Measurements from ENCODE around the gene PLPPR3. TPM values are rescaled to one million over a fixed set of nuclear protein-coding genes. Genes with fewer than 3 reads are reported as not detected.
A peak's percentile ranks its signal among the peaks of the same experiment; 100 is the strongest.

Gene PLPPR3
- total RNA-seq, 3 donors from 2014 or later: 0.19 TPM; not detected in 2

DNA sequence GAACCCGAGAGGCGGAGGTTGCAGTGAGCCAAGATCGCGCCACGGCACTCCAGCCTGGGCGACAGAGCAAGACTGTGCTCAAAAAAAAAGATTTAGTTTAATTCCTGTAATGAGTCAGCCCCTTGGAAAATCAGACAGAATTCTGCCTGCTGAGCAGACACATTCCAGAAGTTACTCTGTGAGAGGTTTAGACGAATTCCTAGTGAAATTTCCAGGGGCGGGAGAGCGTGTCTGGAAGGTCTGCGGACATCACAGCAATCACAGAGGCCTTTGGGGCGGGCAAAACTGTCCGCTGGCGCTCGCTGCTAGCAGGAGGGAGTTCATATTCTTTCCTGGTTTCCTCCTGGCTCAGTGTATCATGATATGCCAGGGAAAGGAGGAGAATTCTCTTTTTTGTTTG, 53.3 kb downstream of the PLPPR3 start:
- TF ChIP-seq, protein P1, sequence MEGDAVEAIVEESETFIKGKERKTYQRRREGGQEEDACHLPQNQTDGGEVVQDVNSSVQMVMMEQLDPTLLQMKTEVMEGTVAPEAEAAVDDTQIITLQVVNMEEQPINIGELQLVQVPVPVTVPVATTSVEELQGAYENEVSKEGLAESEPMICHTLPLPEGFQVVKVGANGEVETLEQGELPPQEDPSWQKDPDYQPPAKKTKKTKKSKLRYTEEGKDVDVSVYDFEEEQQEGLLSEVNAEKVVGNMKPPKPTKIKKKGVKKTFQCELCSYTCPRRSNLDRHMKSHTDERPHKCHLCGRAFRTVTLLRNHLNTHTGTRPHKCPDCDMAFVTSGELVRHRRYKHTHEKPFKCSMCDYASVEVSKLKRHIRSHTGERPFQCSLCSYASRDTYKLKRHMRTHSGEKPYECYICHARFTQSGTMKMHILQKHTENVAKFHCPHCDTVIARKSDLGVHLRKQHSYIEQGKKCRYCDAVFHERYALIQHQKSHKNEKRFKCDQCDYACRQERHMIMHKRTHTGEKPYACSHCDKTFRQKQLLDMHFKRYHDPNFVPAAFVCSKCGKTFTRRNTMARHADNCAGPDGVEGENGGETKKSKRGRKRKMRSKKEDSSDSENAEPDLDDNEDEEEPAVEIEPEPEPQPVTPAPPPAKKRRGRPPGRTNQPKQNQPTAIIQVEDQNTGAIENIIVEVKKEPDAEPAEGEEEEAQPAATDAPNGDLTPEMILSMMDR (IDR thresholded peaks at IDR 0.05): no peak
- ATAC-seq: no peak
- intact Hi-C loops (cut with DNase I, micrococcal nuclease): no loop called here
- Histone ChIP-seq H3K9me3 (no peaks in the 10 kb centered on the region), H3K36me3 (ENCODE audit: low read depth) (no peaks in the 10 kb centered on the region), H3K4me3 (no peak overlapping the region), H3K4me1 (ENCODE audit: low read depth) (no peaks in the 10 kb centered on the region)
- DNase-seq: no peak

DNA sequence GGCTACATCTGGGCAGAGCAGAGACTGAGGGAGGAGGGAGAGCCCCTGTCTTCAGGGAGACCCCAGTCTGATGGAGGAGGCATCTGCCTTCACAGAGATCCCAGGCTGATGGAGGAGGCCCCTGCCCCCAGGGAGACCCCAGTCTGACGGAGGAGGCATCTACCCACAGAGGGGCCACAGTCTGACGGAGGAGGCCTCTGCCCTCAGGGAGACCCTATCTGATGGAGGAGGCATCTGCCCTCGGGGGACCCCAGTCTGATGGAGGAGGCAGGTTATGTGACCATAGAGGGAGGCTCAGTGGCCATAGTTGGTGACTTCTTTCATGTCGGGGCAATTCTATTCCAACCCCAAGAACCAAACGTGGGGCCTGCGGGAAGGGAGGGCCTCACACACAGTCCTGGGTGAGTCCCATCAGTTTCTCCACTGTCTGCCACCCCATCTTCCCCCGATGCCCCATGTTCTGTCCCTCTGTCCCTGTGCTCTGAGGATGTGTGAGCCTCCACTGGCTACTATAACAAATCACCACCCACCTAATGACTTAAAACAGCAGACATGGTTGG, 56.5 kb downstream of the PLPPR3 start:
- DNase-seq (no peak), ATAC-seq (peak; percentile 44)
- intact Hi-C loops (cut with DNase I, micrococcal nuclease): no loop called here
- Histone ChIP-seq H3K9me3 (no peaks in the 10 kb centered on the region), H3K4me3 (no peak overlapping the region), H3K4me1 (ENCODE audit: low read depth) (no peaks in the 10 kb centered on the region), H3K36me3 (ENCODE audit: low read depth) (no peaks in the 10 kb centered on the region)
- TF ChIP-seq, protein P1 (IDR thresholded peaks at IDR 0.05): no peak

DNA sequence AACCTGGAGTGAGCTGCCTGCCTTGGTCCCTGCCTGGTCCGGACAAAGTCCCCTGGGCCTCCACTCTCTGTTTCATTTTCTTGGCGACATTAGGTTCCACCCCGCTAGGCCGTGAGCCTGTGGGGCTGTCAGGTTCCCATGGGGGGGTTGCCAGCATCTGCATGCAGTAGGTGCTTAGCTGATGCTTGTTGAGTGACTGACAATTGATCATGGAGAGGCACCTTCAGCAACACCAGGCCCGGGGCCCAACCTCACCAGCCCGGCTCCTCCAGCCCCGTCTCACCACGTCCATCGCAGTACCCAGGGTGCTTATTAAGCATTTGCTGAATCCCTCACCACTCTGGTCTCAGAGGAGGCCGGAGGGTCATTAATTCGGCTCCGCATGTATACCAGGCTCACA, 57.5 kb downstream of the PLPPR3 start:
- TF ChIP-seq, protein P1 (IDR thresholded peaks at IDR 0.05): no peak
- intact Hi-C loops (cut with DNase I, micrococcal nuclease): no loop called here
- no peak overlapping the region for H3K4me3 ChIP-seq
- no peaks in the 10 kb centered on the region for H3K36me3 ChIP-seq (ENCODE audit: low read depth)
- ATAC-seq (peak; percentile 4), DNase-seq (no peak)
- no peaks in the 10 kb centered on the region for H3K9me3 ChIP-seq
- H3K4me1 ChIP-seq (ENCODE audit: low read depth): no peaks in the 10 kb centered on the region

DNA sequence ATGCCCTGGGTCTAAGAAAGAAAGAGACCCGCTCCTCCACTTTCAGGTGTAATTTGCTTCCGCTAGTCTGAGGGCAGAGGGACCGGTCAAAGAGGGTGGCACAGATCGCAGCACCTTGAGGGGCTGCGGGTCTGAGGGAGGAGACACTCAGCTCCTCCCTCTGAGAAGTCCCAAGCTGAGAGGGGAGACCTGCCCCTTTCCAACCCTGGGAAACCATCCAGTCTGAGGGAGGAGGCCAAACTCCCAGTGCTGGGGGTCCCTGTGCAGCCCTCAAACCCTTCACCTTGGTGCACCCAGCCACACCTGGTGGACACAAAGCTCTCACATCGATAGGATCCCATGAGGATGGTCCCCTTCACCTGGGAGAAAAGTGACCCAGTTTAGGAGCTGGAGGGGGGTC, 57.9 kb downstream of the PLPPR3 start:
- TF ChIP-seq, protein P1 (IDR thresholded peaks at IDR 0.05): no peak

DNA sequence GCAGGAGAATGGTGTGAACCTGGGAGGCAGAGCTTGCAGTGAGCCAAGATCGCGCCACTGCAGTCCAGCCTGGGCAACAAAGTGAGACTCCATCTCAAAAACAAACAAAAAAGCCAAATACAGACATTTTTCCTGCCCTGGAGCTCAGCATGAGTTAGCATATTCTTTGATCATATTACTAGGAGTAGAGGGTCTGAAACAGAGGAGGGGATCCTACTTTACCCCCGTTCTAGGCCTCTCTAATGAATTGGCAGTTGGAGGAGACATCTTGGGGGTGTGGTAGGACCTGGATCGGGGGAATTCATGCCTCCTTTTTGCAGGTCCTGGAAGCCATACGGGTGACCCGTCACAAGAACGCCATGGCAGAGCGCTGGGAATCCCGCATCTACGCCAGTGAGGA, 58.6 kb downstream of the PLPPR3 start:
- DNase-seq (no peak), ATAC-seq (no peak)
- intact Hi-C loops (cut with DNase I, micrococcal nuclease): no loop called here
- TF ChIP-seq, protein P1 (IDR thresholded peaks at IDR 0.05): no peak
- Histone ChIP-seq H3K4me3 (no peak overlapping the region), H3K36me3 (ENCODE audit: low read depth) (peaks cover 2% of the 10 kb centered on the region), H3K4me1 (ENCODE audit: low read depth) (no peaks in the 10 kb centered on the region), H3K9me3 (no peaks in the 10 kb centered on the region)

More for the DNA sequence above, 57.9 kb downstream of the PLPPR3 start:
- Histone ChIP-seq H3K4me1 (ENCODE audit: low read depth) (no peaks in the 10 kb centered on the region), H3K9me3 (no peaks in the 10 kb centered on the region), H3K4me3 (no peak overlapping the region), H3K36me3 (ENCODE audit: low read depth) (no peaks in the 10 kb centered on the region)
- intact Hi-C loops (cut with DNase I, micrococcal nuclease): no loop called here
- no peak for ATAC-seq
- no peak for DNase-seq

Small RNA genes lying within 50 kb of the gene (microRNA-seq; reads per million reads assigned to microRNA genes)
- gene MIR3187 (3.3 reads per million, percentile 15 among the genes with 10 or more reads in this experiment), gene MIR4745 (0.93 reads per million)

Other genes starting within 250 kb of the PLPPR3 start
- gene BSG, start 249.4 kb downstream of the PLPPR3 start, total RNA-seq: 1,000 to 10,000 TPM in 1 of 3 donors, 100 to 1,000 TPM in 2; 695 to 1,536 (median 896) TPM
- gene HCN2, start 232.1 kb downstream of the PLPPR3 start, total RNA-seq: under 1 TPM; 0.12 to 0.89 (median 0.17) TPM
- 10 to 100 TPM; 48.3 to 61.1 (median 51.1) TPM for gene POLRMT, start 188.4 kb downstream of the PLPPR3 start, total RNA-seq
- under 1 TPM in 2 of 3 donors, not detected in 1; 0.23 to 0.82 TPM for gene FGF22, start 182.1 kb downstream of the PLPPR3 start, total RNA-seq
- 10 to 100 TPM; 47.5 to 69.1 (median 62.0) TPM for gene RNF126, start 158.7 kb downstream of the PLPPR3 start, total RNA-seq
- gene FSTL3, start 145.6 kb downstream of the PLPPR3 start, total RNA-seq: 10 to 100 TPM in 2 of 3 donors, 1 to 10 TPM in 1; 2.6 to 25.0 (median 12.8) TPM
- not detected for gene PRSS57, start 126.5 kb downstream of the PLPPR3 start, total RNA-seq
- gene PALM, start 113.0 kb downstream of the PLPPR3 start, total RNA-seq: 10 to 100 TPM in 2 of 3 donors, 1 to 10 TPM in 1; 8.1 to 58.4 (median 13.0) TPM
- gene MISP, start 70.8 kb downstream of the PLPPR3 start, total RNA-seq: 100 to 1,000 TPM; 184 to 443 (median 361) TPM
- gene PTBP1, start 24.5 kb downstream of the PLPPR3 start, total RNA-seq: 100 to 1,000 TPM; 204 to 305 (median 281) TPM
- under 1 TPM in 1 of 3 donors, not detected in 2; 0.25 TPM for gene AZU1, start 5.9 kb upstream of the PLPPR3 start, total RNA-seq
- gene PRTN3, start 19.0 kb upstream of the PLPPR3 start, total RNA-seq: not detected
- gene ELANE, start 30.3 kb upstream of the PLPPR3 start, total RNA-seq: 1 to 10 TPM in 1 of 3 donors, under 1 TPM in 2; 0.43 to 1.2 (median 0.77) TPM
- 100 to 1,000 TPM in 2 of 3 donors, 10 to 100 TPM in 1; 43.1 to 209 (median 110) TPM for gene CFD, start 37.7 kb upstream of the PLPPR3 start, total RNA-seq
- gene MED16, start 71.2 kb upstream of the PLPPR3 start, total RNA-seq: 10 to 100 TPM; 53.4 to 77.4 (median 61.4) TPM
- gene RNU6-9, start 71.5 kb upstream of the PLPPR3 start, total RNA-seq: not detected
- gene R3HDM4, start 91.3 kb upstream of the PLPPR3 start, total RNA-seq: 10 to 100 TPM; 52.6 to 62.6 (median 54.8) TPM
- gene KISS1R, start 95.4 kb upstream of the PLPPR3 start, total RNA-seq: not detected
- gene ARID3A, start 104.1 kb upstream of the PLPPR3 start, total RNA-seq: 10 to 100 TPM; 10.1 to 16.0 (median 14.5) TPM
- gene WDR18, start 162.4 kb upstream of the PLPPR3 start, total RNA-seq: 10 to 100 TPM; 23.8 to 42.0 (median 33.0) TPM
- gene GRIN3B, start 178.5 kb upstream of the PLPPR3 start, total RNA-seq: not detected
- 100 to 1,000 TPM; 185 to 199 (median 190) TPM for gene TMEM259, start 199.2 kb upstream of the PLPPR3 start, total RNA-seq
- gene RNU6-2, start 199.6 kb upstream of the PLPPR3 start, total RNA-seq: not detected
- gene CNN2, start 204.7 kb upstream of the PLPPR3 start, total RNA-seq: 10 to 100 TPM; 65.0 to 88.8 (median 84.7) TPM
- 10 to 100 TPM; 23.5 to 25.6 (median 25.6) TPM for gene ABCA7, start 218.2 kb upstream of the PLPPR3 start, total RNA-seq
- 10 to 100 TPM; 33.9 to 64.3 (median 58.8) TPM for gene ARHGAP45, start 245.2 kb upstream of the PLPPR3 start, total RNA-seq

Measured in mucosa of descending colon (tissue), 3 donors.